Activated CD4-positive, alpha-beta T cell treated with anti-CD3 and anti-CD28 coated beads, Interleukin-2, amount 10 ng/mL, durations not matched to agents 7 days and 5 days (primary cell): ENCODE data around the gene MYO9B. TPM values are rescaled to one million over a fixed set of nuclear protein-coding genes. Genes with fewer than 3 reads are reported as not detected.
A peak's percentile ranks its signal among the peaks of the same experiment; 100 is the strongest.
"Not testable (repeated sequence)": the region's sequence is repeated elsewhere in the genome, so short reads cannot be mapped to it uniquely, and the experiment has no call there.

ENCODE experiments used
- CTCF ChIA-PET: fragments of 350-600 bp; sonication (Branson Sonifier 250); formaldehyde crosslinking; loops from one replicate; lab custom pipeline; 2021; ENCODE audit warnings: antibody characterized with exemption; lab: Charles Lee
- POLR2A ChIA-PET: fragments of 350-600 bp; sonication (Branson Sonifier 250); formaldehyde crosslinking; loops from one replicate; lab custom pipeline; 2021; ENCODE audit warnings: antibody characterized with exemption; lab: Charles Lee
- DNase-seq: peaks from one replicate; pipeline ENCODE4 v3.0.0-alpha.2; 2020
- H3K27ac Mint-ChIP-seq: one replicate; pipeline ENCODE4 v1.8.0; 2021; ENCODE audit warnings: mild to moderate bottlenecking, moderate library complexity, mixed read lengths
- H3K27me3 Mint-ChIP-seq: one replicate; pipeline ENCODE4 v1.8.0; 2021; ENCODE audit warnings: mixed read lengths
- H3K36me3 Mint-ChIP-seq: one replicate; pipeline ENCODE4 v1.8.0; 2021; ENCODE audit warnings: low read depth, mixed read lengths
- H3K4me1 Mint-ChIP-seq: one replicate; pipeline ENCODE4 v1.8.0; 2021; ENCODE audit warnings: mixed read lengths
- H3K4me3 Mint-ChIP-seq: one replicate; pipeline ENCODE4 v1.8.0; 2021; ENCODE audit warnings: mild to moderate bottlenecking, moderate library complexity, mixed read lengths
- H3K9me3 Mint-ChIP-seq: one replicate; pipeline ENCODE4 v1.8.0; 2021; ENCODE audit warnings: mixed read lengths
- total RNA-seq, 2 experiments: library from RNA; stranded (reverse); gene quantifications; one replicate each; pipeline ENCODE4 v1.2.3, GENCODE V29; 2021

The MYO9B gene
- total RNA-seq, 2 experiments from 2014 or later, result 217 to 218 TPM

GRCh38 chr19:17081672-17082630, 6.4 kb downstream of the MYO9B start:
- ChIA-PET POLR2A (no interaction called here), CTCF (interaction anchor here (1.1 kb wide), 1 partner anchor 102 kb away, joined by 3 read pairs; no protein-coding TSS in a partner anchor)
- Mint-ChIP-seq H3K4me1 (peaks cover 49% of the 10 kb centered on the region), H3K27me3 (no peaks in the 10 kb centered on the region), H3K9me3 (no peaks in the 10 kb centered on the region), H3K36me3 (peaks cover 8% of the 10 kb centered on the region), H3K27ac (no peak overlapping the region), H3K4me3 (no peak overlapping the region)
- no peak for DNase-seq

- H3K4me1 Mint-ChIP-seq, result peaks cover 43% of the 10 kb centered on the region
- H3K36me3 Mint-ChIP-seq, result peaks cover 19% of the 10 kb centered on the region
These were observed 10.5 kb downstream of the MYO9B start for GRCh38 chr19:17086120-17086519.

GRCh38 chr19:17086834-17087233, 11.3 kb downstream of the MYO9B start:
- CTCF ChIA-PET, result interaction anchor here (2.5 kb wide), 1 partner anchor 38 kb away, joined by 7 read pairs; no protein-coding TSS in a partner anchor
- no peak overlapping the region for H3K27ac Mint-ChIP-seq

More at GRCh38 chr19:17086120-17086519, 10.5 kb downstream of the MYO9B start:
- Mint-ChIP-seq H3K27me3 (no peaks in the 10 kb centered on the region), H3K27ac (peak overlapping the region; percentile 36), H3K9me3 (no peaks in the 10 kb centered on the region), H3K4me3 (no peak overlapping the region)
- ChIA-PET POLR2A (interaction anchor here (0.6 kb wide), 1 partner anchor 39 kb away, joined by 9 read pairs; no protein-coding TSS in a partner anchor), CTCF (interaction anchor here (0.7 to 2.5 kb wide), 2 partner anchors 39 to 485 kb away, joined by 3 to 7 read pairs; no protein-coding TSS in a partner anchor)
- DNase-seq, result no peak

GRCh38 chr19:17088552-17088951, 13.0 kb downstream of the MYO9B start:
- Mint-ChIP-seq H3K4me1 (peaks cover 40% of the 10 kb centered on the region), H3K9me3 (no peaks in the 10 kb centered on the region), H3K4me3 (no peak overlapping the region), H3K27me3 (no peaks in the 10 kb centered on the region), H3K27ac (no peak overlapping the region), H3K36me3 (peaks cover 23% of the 10 kb centered on the region)
- CTCF ChIA-PET, result no interaction called here
- POLR2A ChIA-PET, result no interaction called here
- no peak for DNase-seq

More at GRCh38 chr19:17086834-17087233, 11.3 kb downstream of the MYO9B start:
- no peak for DNase-seq
- Mint-ChIP-seq H3K4me3 (no peak overlapping the region), H3K4me1 (peaks cover 44% of the 10 kb centered on the region), H3K36me3 (peaks cover 19% of the 10 kb centered on the region), H3K27me3 (no peaks in the 10 kb centered on the region), H3K9me3 (no peaks in the 10 kb centered on the region)
- POLR2A ChIA-PET, result no interaction called here

- H3K4me3 Mint-ChIP-seq, result no peak overlapping the region
- H3K27me3 Mint-ChIP-seq, result no peaks in the 10 kb centered on the region
- H3K9me3 Mint-ChIP-seq, result no peaks in the 10 kb centered on the region
- POLR2A ChIA-PET, result interaction anchor here (0.6 kb wide), 1 partner anchor 93 kb away, joined by 3 read pairs; no protein-coding TSS in a partner anchor
- CTCF ChIA-PET, result interaction anchor here (0.6 kb wide), 1 partner anchor 1671 kb away, joined by 7 read pairs; no protein-coding TSS in a partner anchor
- no peak for DNase-seq
- peaks cover 25% of the 10 kb centered on the region for H3K36me3 Mint-ChIP-seq
- H3K4me1 Mint-ChIP-seq, result peaks cover 40% of the 10 kb centered on the region
- H3K27ac Mint-ChIP-seq, result peak overlapping the region; percentile 76
These were observed 15.0 kb downstream of the MYO9B start for GRCh38 chr19:17090583-17090982.

GRCh38 chr19:17091758-17092333, 16.3 kb downstream of the MYO9B start:
- peak; percentile 23 for DNase-seq
- Mint-ChIP-seq H3K9me3 (no peaks in the 10 kb centered on the region), H3K27ac (no peak overlapping the region), H3K36me3 (peaks cover 24% of the 10 kb centered on the region), H3K27me3 (no peaks in the 10 kb centered on the region), H3K4me1 (peaks cover 39% of the 10 kb centered on the region), H3K4me3 (no peak overlapping the region)
- CTCF ChIA-PET, result no interaction called here
- POLR2A ChIA-PET, result no interaction called here

GRCh38 chr19:17092696-17093095, 17.1 kb downstream of the MYO9B start:
- DNase-seq, result no peak
- Mint-ChIP-seq H3K36me3 (peaks cover 23% of the 10 kb centered on the region), H3K9me3 (no peaks in the 10 kb centered on the region), H3K4me1 (peaks cover 36% of the 10 kb centered on the region), H3K4me3 (no peak overlapping the region), H3K27me3 (no peaks in the 10 kb centered on the region), H3K27ac (no peak overlapping the region)
- POLR2A ChIA-PET, result no interaction called here
- CTCF ChIA-PET, result no interaction called here

- H3K9me3 Mint-ChIP-seq, DNase-seq, H3K27ac Mint-ChIP-seq, H3K4me3 Mint-ChIP-seq, H3K27me3 Mint-ChIP-seq, POLR2A ChIA-PET: not testable (repeated sequence)
- CTCF ChIA-PET, result interaction anchor here (0.9 kb wide), 1 partner anchor 50 kb away, joined by 3 read pairs; no protein-coding TSS in a partner anchor
- Mint-ChIP-seq H3K4me1 (peaks cover 30% of the 10 kb centered on the region), H3K36me3 (peaks cover 29% of the 10 kb centered on the region)
These were observed 19.1 kb downstream of the MYO9B start for GRCh38 chr19:17094694-17095093.

GRCh38 chr19:17095141-17095919, 19.8 kb downstream of the MYO9B start:
- ChIA-PET POLR2A (no interaction called here), CTCF (interaction anchor here (0.9 kb wide), 1 partner anchor 50 kb away, joined by 3 read pairs; no protein-coding TSS in a partner anchor)
- peaks cover 23% of the 10 kb centered on the region for H3K4me1 Mint-ChIP-seq

GRCh38 chr19:17097593-17098126, 22.1 kb downstream of the MYO9B start:
- Mint-ChIP-seq H3K36me3 (peaks cover 44% of the 10 kb centered on the region), H3K4me1 (peaks cover 17% of the 10 kb centered on the region), H3K4me3 (no peak overlapping the region), H3K9me3 (peaks cover 1% of the 10 kb centered on the region), H3K27ac (no peak overlapping the region), H3K27me3 (no peaks in the 10 kb centered on the region)
- ChIA-PET POLR2A (no interaction called here), CTCF (interaction anchor here (0.6 to 1.1 kb wide), 3 partner anchors 11 to 419 kb away, joined by 3 to 4 read pairs (median 3); no protein-coding TSS in a partner anchor)
- no peak for DNase-seq

More at GRCh38 chr19:17095141-17095919, 19.8 kb downstream of the MYO9B start:
- peaks cover 27% of the 10 kb centered on the region for H3K36me3 Mint-ChIP-seq
- H3K9me3 Mint-ChIP-seq, result no peaks in the 10 kb centered on the region
- no peak overlapping the region for H3K4me3 Mint-ChIP-seq
- no peaks in the 10 kb centered on the region for H3K27me3 Mint-ChIP-seq
- no peak overlapping the region for H3K27ac Mint-ChIP-seq
- DNase-seq, result no peak

- POLR2A ChIA-PET, result no interaction called here
- no peak for DNase-seq
- H3K9me3 Mint-ChIP-seq, result peaks cover 2% of the 10 kb centered on the region
- H3K4me3 Mint-ChIP-seq, result no peak overlapping the region
- H3K36me3 Mint-ChIP-seq, result peaks cover 48% of the 10 kb centered on the region
- CTCF ChIA-PET, result no interaction called here
- H3K4me1 Mint-ChIP-seq, result peaks cover 20% of the 10 kb centered on the region
- H3K27ac Mint-ChIP-seq, result no peak overlapping the region
- no peaks in the 10 kb centered on the region for H3K27me3 Mint-ChIP-seq
These were observed 22.7 kb downstream of the MYO9B start for GRCh38 chr19:17098326-17098725.
